ENCODE measurements around the gene PITX3.

Gene PITX3

GRCh38 chr10:102241444-102242117 lies at the start of gene PITX3:
Gene PITX3, minus strand, starts transcription at chr10:102241512. Its CDS starts 9,432 bp downstream, at chr10:102232080.
- peak; percentile 55 for DNase-seq

DNA sequence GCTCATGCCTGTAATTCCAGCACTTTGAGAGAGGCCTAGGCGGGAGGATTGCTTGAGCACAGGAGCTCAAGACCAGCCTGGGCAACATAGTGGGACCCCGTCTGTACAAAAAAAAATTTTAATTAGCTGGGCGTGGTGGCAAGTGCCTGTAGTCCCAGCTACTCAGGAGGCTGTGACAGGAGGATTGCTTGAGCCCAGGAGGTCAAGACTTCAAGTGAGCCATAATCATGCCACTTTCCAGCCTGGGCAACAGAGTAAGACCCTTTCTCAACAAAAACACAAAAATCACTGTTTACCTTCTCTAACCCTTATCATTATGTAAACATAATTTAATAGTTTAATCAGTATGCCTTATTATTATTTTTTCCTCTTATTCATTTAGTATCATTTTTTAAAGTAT lies 48.5 kb upstream of the PITX3 start:
- DNase-seq, result no peak

DNA sequence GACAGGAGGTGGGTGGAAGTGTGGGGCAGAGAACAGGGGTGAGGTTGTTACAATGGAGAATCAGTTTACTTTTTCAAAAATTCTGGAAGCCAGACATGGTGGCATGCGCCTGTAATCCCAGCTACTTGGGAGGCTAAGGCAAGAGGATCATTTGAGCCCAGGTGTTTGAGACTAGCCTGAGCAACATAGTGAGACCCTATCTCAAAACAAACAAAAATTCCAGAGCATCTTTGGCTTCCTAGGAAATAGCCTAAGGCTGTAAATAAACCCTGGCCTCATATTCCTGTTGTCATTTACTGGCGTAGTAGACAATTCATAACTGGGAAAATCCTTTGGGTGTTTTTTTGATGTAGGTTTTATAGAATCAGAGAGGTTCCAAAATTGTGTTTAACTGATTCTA lies 48.0 kb upstream of the PITX3 start:
- no peak for DNase-seq

DNA sequence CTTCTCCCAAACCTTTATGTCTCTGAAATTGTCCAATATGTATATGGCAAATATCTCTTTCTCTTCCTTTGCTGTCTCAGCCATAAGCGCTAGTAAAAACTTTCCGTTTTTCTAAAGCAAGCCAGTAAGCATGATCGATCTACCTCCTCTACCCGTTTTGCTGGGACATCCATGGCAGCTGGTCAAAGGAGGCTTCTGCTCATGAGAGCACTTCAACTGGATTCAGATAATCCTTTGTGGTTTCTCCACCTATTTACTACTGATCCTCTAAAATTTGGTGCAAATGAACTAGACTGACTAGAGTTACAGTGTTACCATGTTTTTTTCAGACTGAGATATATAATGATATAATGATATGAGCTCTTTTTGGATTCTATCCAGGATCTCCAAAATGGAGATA lies 46.7 kb upstream of the PITX3 start:
- DNase-seq, result no peak

DNA sequence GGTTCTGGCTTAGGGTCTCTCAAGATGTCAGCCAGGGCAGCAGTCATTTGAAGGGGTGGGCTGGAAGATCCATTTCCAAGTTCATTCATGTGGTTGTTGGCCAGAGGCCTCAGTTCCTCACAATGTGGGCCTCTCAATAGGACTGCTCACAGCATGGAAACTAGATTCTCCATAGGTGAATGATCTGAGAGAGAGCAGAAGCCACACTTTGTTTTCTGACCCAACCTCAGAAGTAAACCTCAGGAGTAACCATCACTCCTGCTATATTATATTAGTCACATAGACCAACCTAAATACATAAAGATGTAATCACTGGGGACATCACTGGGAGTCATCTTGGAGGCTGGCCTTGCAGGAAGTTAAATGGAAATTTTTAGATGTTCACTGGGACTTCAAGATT lies 46.2 kb upstream of the PITX3 start:
- no peak for DNase-seq

- no peak for DNase-seq
Observed at GRCh38 chr10:102286216-102286615, 44.9 kb upstream of the PITX3 start.

DNA sequence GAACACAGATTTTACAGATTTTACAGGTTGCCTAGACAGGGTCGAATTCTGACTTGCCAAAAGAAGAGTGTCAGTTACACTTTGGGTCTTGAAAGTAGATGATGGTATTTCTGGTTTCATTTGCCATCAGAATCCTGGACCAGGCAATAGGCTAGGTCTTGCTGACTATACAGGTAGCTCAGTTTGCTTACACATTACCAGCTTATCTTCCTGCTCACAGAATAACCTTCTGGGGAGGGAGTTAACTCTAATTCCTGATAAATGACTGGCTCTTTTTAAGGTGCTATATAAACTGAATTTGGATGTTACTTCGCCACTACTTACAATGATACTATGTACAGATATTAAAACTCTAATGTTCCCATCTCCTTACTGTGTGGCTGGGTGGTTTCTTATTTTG lies 43.8 kb upstream of the PITX3 start:
- DNase-seq, result no peak

GRCh38 chr10:102284531-102284930 lies 43.2 kb upstream of the PITX3 start:
- no peak for DNase-seq

- no peak for DNase-seq
Observed at GRCh38 chr10:102283890-102284289, 42.6 kb upstream of the PITX3 start.

- no peak for DNase-seq
Observed at GRCh38 chr10:102283488-102283887, 42.2 kb upstream of the PITX3 start.

- no peak for DNase-seq
Observed at GRCh38 chr10:102281102-102281487, 39.8 kb upstream of the PITX3 start.

DNA sequence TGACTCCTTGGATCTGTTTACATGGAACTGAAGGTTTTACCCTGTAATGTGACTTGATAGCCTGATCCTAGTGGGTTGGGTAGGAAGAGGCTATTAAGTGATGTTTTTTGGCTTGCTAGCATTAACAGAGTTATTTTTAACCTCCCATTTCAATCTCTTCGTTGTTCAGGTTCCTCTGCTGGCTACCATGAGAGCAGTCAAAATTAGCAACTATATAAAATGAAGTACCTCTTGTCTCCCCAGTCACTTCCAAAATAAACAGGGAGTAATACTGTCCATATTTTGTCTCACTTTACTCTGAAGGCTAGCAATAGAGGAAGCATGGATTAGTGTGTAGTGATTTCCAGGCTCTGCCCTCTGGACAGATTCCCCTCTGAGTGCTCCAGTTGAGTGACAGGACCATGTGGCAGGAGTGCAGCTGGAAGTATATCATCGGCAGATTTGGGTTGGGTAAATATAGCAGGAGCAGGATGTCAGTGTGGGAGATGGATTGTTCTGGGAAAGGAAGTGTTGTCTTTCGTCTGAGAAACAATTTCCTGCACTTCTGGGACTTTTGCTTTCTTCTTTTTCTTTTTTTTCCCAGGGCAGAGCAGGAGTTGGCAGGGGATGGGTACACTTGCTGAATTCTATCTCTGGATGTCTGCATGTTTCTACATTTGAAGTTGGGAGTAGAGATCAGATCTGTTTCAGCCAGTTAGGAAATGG lies 39.2 kb upstream of the PITX3 start:
- DNase-seq, result no peak

GRCh38 chr10:102279104-102279503 lies 37.8 kb upstream of the PITX3 start:
- no peak for DNase-seq

DNA sequence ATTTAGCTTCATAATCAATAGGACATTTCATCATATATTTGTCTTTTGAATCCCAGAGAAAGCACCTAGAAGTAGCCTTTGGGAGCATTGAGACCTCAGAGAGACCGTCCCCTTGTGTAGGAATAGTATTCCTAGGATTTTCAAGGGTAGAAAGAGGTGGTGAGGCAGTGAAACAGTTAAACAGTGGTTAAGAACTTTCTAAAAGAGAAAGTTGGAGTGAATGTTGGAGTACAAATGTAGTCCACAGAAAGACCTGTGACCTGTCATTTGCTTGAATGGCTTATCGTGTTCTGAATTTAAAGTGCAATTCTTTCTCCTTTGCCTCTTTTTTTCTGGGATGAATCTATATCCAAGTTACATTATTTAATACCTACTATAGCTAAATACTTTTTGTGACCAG lies 34.0 kb upstream of the PITX3 start:
- DNase-seq, result no peak

DNA sequence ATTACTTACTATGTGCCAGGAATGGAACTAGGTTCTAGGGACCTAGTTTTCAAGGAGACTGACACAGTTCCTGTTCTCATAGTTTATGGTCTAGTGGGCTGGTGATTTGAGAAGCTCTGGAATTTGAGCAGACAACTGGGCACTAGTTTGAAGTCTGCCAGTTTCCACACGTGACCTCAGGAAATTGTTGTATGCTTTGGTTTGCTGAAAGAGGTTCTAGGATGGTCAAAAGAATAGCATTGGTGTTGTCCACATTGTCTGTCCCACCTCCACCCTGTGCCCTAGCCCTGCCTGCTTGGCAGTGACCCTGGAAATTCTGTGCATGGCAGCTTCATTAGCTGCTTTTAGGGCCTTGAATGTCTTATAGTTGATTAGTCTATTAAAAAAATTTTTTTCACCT lies 32.8 kb upstream of the PITX3 start:
- DNase-seq, result no peak

DNA sequence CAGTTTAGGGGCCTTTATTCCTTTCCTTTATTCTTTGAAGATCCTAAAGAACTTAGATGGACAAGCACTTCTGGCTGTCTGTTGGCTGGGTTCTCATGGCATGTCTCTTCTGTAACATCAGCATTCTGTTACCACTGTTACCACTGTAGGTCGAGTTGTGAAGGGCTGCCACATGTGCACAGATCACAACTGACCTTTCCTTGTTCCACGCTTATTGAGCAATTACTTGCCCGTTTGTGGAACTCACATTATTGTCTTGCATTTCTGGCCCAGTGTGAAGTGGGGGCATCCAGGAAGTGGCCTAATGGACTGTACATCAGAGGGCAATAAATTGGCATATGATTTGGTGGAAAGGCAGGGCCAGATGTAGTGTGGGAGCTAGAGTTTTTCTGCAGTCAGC lies 27.7 kb upstream of the PITX3 start:
- no peak for DNase-seq

DNA sequence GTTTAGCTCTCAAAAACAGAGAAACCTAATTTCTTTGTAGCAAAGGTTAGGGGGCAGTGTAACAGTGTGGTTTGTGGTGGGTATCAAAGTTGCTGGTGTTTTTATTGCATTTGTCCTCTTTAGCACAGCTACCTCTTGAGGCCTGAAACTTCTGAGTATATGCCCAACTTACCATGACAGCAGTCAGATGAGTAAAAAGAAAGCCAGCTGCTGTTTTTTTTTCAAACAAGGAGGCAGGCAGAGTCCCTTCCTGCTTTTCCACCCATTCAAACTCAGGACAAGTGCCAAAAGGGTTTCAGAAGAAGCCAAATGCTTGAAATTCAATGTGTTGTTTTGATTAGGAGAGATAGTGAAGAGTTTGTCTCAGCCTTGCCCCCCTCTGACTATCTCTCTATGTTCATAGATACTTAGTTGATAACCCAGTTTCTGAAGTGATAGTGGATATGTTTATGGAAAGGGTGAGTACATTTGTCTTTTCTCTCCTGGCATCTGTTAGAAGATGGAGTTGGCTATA lies 27.1 kb upstream of the PITX3 start:
- DNase-seq, result no peak

DNA sequence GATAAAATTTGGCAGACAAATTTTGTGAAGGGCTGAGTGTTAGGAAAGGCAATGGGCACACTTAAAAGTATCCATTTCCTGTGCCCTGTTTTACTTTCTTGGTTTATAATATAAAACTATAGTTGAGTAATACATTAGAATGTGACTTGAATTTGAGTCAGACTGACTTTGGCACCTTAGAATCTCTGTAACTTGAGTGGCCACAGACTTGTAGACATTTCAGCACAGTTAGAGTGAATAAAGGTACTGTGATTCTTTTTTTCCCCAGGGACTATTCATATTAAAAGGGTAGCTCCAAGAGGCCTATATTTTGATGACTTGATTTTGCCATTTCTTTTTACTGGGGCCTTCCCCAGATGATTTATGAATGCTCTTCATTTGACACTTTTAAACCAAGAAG lies 26.4 kb upstream of the PITX3 start:
- no peak for DNase-seq

GRCh38 chr10:102266670-102267069 lies 25.4 kb upstream of the PITX3 start:
- DNase-seq, result no peak

DNA sequence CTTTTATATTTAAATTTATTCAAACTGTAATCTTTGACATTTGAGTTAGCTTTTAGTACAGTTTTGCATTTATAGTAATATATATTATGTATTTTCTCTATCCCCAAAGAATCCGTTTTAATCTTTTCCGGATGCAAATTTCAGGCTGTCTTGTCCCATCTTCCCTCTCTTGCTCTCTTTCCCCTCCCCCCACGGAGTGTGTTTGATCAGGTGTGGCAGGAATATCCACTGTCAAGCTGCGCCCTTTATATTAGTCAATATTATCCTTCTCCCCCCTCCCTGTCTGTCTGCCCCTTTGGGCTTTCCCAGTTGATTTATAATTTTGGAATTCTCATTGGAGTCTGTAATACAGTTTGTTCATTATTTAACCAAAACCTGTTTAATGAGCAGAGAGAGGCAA lies 23.1 kb upstream of the PITX3 start:
- DNase-seq, result no peak

- DNase-seq, result no peak
Observed at GRCh38 chr10:102262744-102263370, 21.5 kb upstream of the PITX3 start.

DNA sequence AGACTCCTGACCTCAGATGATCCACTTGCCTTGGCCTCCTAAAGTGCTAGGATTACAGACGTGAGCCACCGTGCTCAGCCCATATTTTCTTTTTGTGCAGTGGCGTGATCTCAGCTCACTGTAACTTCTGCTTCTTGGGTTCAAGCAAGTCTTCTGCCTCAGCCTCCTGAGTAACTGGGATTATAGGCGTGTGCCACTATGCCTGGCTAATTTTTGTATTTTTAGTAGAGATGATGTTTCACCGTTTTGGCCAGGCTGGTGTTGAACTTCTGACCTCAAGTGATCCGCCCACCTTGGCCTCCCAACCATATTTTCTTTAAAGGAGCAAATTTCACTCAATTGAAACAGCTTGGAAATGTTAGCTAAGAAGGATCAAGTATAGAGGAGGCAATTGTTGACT lies 20.5 kb upstream of the PITX3 start:
- no peak for DNase-seq

DNA sequence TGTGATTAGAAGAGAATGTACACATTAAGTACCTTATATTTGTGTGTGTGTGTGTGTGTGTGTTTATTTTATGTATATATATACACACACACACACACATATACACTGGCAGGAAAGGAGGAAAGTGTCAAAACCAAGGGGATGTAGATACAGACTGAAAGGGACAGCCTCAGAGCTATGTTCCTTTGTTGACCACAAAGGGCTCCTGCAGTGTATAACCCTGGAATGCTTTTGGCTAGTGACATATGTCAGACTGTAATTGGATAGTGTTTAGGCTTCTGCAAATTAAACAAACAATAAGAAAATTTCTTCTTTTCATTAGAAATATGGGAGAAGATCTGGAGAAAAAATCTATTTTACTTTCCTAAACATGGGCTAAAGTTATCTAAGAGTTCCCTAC lies 19.9 kb upstream of the PITX3 start:
- no peak for DNase-seq

- DNase-seq, result no peak
Observed at GRCh38 chr10:102255404-102255803, 14.1 kb upstream of the PITX3 start.

Data from cortex of kidney (tissue), 1 donor.